ENCODE results near the gene DCST2.

Gene DCST2

DNA sequence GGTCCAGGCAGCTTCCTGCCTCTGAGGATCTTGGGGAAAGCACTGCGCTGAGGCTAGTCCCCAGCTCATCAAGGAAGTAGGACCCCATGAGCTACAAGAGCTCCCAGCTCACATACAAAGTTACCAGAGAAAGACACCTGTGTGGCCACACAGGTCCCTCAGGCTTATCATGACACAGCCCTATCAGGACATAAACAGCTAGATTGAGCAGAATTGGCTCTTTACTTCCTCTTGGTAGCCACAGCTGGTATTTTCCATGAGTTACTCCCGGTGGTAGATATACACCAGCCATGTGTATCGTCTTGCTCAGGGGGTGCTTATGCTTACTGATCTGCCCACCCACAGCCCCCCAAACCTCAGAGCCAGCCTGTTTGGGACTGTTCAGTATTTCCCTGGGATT, 39.0 kb downstream of the DCST2 start:
- TF ChIP-seq, protein P1, sequence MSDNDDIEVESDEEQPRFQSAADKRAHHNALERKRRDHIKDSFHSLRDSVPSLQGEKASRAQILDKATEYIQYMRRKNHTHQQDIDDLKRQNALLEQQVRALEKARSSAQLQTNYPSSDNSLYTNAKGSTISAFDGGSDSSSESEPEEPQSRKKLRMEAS (IDR thresholded peaks at IDR 0.05; ENCODE audit: low read depth, low read length): no peak
- TF ChIP-seq POLR2A (IDR thresholded peaks at IDR 0.05; ENCODE audit: extremely low read depth, insufficient read length): no peak
- no peak for TF ChIP-seq CTCF (IDR thresholded peaks at IDR 0.05; ENCODE audit: low read depth, low read length)
- no peak for TF ChIP-seq MYC (IDR thresholded peaks at IDR 0.05; ENCODE audit: low read depth, low read length)
- no peak overlapping the region for H3K4me3 ChIP-seq (ENCODE audit: low read depth, low read length)
- no peak for DNase-seq (ENCODE audit: low read depth)

DNA sequence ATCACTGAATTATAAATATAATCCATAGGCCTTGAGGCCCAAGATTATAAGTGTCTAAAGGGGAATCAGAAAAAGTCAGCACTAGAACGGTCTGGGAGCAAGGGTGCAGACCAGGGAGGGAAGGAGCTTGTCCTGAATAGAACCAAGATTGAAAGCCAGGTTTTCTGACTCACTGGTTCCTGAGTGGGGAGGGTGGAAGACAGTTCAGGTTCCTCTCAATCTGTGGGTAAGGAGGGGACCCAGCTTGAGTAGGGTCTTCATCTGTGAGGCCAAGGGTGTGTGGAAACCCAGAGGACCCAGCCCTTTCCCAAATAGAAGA, 39.4 kb downstream of the DCST2 start:
- H3K4me3 ChIP-seq (ENCODE audit: low read depth, low read length): no peak overlapping the region
- DNase-seq (ENCODE audit: low read depth): no peak
- TF ChIP-seq POLR2A (IDR thresholded peaks at IDR 0.05; ENCODE audit: extremely low read depth, insufficient read length) (no peak), MYC (IDR thresholded peaks at IDR 0.05; ENCODE audit: low read depth, low read length) (no peak), CTCF (IDR thresholded peaks at IDR 0.05; ENCODE audit: low read depth, low read length) (no peak)
- TF ChIP-seq, protein P1 (IDR thresholded peaks at IDR 0.05; ENCODE audit: low read depth, low read length): no peak

DNA sequence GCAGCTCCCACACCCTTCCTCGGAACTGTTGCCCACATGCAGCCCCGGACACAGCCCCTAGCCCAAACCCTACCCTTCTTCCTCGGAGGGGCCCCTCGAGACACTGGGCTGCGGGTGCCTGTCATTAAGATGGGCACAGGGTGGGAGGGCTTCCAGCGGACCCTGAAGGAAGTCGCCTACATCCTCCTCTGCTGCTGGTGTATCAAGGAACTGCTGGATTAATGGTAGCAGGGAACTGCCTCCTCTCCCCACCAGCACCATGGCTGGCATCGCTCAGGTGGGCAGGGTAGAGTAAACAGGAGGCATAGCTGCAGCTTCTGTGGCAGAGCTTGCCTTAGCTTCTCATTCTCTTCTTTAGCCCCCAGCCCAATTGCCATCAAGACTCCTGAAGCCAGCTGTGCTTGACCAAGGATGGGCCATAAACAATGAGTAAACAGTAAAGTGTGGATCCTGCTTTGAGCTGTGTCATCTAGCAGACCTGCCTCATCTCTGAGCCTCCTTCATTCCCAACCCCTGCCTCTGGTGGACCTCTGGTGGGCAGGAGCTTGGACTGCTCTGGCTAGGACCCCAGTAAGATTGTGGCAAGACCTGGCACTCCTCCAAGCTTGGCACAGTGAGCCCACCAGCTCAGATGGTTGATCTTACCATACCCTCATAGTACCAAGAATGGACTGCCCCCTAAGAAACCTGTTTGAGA, 39.9 kb downstream of the DCST2 start, which contains the start of gene LENEP:
TSS of gene LENEP (plus strand) at position 15 of the 697 bp plus-strand sequence. CDS start at position 37, 22 bp downstream.
- no peak for DNase-seq (ENCODE audit: low read depth)

DNA sequence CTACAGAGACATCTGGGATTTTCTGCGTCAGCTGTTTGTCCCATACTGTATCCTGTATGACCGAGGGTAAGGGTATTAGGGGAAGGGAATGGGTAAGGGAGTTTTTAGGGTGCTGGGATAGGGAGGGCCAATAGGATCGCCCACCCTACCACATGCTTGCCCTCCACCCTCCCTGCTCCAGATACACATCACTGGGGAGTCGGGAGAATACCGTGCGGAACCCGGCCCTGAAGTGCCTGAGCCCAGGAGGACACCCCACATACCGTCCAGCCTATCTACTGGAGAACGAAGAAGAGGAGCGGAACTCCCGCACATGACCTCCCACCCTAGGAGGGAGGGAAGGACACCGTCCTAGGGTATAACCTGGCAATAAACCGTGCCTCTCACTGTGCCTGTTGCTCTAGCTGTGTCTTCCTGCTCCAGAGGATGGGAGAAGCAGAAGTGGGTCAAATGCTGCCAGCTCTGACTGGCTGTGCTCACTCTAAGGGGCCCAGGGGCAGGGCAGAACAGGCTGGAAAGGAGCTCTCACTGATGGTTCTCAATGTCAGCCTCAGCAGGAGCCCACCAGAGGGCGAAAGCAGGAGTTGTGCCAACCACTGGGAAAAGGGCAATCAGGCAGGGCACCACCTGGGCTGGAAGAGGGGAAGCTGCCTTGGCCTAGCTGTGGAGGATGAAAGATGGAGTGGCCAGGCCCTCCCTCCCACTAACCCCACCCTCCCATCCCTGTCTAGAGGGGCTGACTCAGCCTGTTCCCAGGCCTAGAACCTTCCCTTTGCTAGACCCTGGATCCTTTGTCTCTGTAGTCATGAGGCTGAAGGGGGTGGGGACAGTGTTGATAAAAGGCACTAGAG, 40.6 kb downstream of the DCST2 start:
- H3K4me3 ChIP-seq (ENCODE audit: low read depth, low read length): no peak overlapping the region
- no peak for TF ChIP-seq POLR2A (IDR thresholded peaks at IDR 0.05; ENCODE audit: extremely low read depth, insufficient read length)
- TF ChIP-seq CTCF (IDR thresholded peaks at IDR 0.05; ENCODE audit: low read depth, low read length): peak; percentile 20
- DNase-seq (ENCODE audit: low read depth): no peak

More for the DNA sequence above, 39.9 kb downstream of the DCST2 start, which contains the start of gene LENEP:
- no peak within 1 kb of the TSS for H3K4me3 ChIP-seq (ENCODE audit: low read depth, low read length)
- TF ChIP-seq POLR2A (IDR thresholded peaks at IDR 0.05; ENCODE audit: extremely low read depth, insufficient read length) (no peak), MYC (IDR thresholded peaks at IDR 0.05; ENCODE audit: low read depth, low read length) (no peak), CTCF (IDR thresholded peaks at IDR 0.05; ENCODE audit: low read depth, low read length) (no peak)
- TF ChIP-seq, protein P1 (IDR thresholded peaks at IDR 0.05; ENCODE audit: low read depth, low read length): no peak

GRCh38 chr1:154990276-154990675, 43.3 kb downstream of the DCST2 start:
- no peak for DNase-seq (ENCODE audit: low read depth)
- H3K4me3 ChIP-seq (ENCODE audit: low read depth, low read length): no peak overlapping the region
- TF ChIP-seq, protein P1 (IDR thresholded peaks at IDR 0.05; ENCODE audit: low read depth, low read length): no peak
- no peak for TF ChIP-seq POLR2A (IDR thresholded peaks at IDR 0.05; ENCODE audit: extremely low read depth, insufficient read length)
- TF ChIP-seq CTCF (IDR thresholded peaks at IDR 0.05; ENCODE audit: low read depth, low read length): no peak
- no peak for TF ChIP-seq MYC (IDR thresholded peaks at IDR 0.05; ENCODE audit: low read depth, low read length)

Data from NB4 (cell line).